GM19372 (cell line): ENCODE data around the gene TMEM42.

Experiments used
- ATAC-seq: cut with Tn5 transposase; IDR thresholded peaks from one replicate; pipeline ENCODE4 v1.9.1; 2021; ENCODE audit warnings: mild to moderate bottlenecking, low read depth, moderate library complexity; ENCODE audit not compliant: unreplicated experiment

The TMEM42 gene

DNA sequence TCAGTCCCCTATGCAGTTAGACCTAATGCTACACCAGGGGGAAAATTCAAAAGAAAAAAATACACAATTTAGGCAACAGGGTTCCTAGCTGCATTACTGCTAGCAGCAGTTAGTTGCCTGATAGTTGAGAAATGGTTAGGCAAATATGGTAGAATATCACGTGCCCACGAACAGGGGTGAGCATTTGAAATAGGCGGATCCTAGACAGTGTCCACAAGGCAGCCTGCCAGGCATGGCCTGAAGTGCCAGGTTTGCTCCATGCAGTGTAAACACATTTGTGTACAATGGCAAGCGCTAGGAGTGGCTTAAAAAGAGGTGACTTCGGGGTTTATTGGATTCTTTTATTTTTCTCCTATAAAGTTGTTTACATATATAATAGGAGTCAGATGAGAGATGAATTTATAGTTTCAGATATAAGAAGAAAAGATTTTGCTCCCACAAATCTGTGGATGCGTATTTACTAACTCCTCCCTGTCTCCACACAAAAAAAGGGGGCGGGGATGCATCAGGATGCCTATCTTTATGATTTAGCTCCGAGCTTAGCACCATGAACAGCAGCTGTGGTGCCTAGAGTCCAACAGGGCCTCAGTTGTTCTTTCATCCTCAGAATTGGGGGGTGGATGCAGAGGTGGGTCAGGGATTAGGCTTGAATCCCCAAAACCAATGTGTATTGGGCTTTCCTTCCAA, 8.8 kb downstream of the TMEM42 start:
- no peak for ATAC-seq

DNA sequence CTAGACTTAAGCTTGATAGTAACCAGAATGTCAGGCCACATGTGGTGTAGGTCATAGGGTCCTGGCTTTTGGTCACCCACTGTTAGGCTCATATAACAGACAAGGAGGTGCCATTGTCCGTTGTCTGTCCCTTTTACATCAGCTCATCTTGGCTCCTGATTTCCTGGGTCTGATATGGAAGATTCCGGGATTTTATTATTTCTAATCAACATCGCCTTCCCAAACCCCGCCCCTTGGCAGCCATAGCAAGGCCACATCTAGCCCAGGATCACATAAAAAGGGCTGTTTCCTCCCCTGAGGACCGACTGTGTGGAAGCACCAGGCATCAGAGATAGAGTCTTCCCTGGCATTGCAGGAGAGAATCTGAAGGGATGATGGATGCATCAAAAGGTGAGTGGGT, 12.6 kb downstream of the TMEM42 start, which contains the start of gene TGM4:
Gene TGM4 (plus strand): TSS at position 301 of the 400 bp plus-strand sequence. CDS start 71 bp downstream, at position 372.
- ATAC-seq = no peak

DNA sequence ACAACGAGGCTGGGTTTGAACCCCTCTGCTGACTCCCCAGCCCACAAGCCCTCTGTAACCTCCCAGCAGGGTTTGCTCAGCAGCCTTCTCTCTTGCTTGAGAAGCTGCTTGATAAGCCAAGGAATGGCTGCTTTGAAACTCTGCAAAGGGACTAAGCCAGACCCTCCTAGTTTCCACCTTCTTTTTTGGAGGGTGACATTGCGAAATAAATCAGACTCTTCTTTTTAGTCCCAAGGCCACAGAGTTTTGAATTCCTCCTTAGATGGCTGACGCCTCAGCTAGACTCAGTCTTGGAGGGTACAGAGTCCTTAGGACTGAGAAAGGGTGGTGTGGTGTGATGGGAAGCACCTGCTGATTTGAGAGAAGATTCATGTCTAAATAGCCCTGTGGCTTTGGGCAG, 13.9 kb downstream of the TMEM42 start:
- ATAC-seq = no peak

DNA sequence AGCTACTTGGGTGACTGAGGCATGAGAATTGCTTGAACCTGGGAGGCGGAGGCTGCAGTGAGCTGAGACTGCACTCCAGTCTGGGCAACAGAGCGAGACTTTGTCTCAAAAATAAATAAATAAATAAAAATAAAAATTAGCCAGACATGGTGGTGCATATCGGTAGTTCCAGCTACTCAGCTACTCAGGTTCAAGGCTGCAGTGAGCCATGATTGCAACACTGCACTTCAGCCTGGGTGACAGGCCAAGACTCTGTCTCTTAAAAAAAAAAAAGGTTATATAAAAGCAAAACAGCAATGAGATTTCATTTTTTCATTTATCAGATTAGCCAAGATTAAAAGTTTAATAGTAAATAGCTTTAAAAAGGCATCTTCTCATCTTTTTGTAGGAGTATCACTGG, 15.6 kb downstream of the TMEM42 start:
- no peak for ATAC-seq

DNA sequence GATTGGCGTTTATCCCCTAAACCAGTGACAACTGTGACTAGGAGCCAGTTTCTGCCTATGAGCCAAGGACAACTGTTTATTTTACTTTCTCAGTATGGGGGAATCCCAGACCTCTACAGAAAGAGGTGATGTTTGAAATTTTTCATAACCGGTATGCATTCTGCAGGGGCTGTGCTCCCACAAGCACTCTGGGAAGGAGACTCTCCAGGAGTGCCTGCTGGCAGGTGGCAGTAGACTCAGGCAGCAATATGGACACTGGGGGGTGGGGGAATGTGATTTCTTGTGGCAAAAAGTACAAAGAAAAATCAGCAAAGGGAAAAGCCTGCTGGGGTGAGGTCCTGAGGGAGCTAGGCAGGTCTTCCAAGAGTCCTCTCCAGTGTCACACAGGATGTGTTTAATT, 18.6 kb downstream of the TMEM42 start:
- no peak for ATAC-seq

DNA sequence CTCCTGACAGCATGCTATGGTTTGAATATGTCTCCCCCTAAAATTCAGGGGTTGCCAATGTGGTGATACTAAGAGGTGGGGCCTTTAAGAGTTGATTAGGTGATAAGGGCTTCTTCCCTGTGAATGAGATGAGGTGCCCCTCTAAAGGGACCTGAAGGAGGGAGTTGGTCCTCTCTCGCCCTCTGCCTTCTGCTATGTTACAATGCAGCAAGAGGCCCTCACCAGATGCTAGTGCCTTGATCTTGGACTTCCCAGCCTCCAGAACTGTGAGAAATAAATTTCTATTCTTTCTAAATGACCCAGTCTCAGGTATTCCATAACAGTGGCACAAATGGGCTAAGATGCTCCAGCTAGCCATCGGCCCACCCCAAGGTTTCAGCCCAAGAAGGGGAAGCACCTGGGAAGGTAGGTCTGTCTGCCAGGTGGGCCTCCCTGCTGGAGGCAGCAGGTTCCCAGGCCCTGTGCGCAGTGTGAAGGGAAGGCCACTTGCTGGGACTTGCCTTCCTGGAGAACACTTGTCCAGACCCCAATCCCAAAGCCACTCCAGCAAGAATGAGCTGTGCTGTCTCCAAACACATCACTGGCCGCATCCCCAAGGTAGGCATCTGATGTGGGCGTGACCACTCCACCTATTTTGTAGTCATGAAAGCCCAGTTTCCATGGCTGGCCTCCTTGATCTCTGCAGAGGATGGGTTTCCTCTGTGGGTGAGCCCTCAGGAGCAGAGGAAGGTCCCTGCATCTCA, 21.7 kb downstream of the TMEM42 start:
- ATAC-seq = no peak

DNA sequence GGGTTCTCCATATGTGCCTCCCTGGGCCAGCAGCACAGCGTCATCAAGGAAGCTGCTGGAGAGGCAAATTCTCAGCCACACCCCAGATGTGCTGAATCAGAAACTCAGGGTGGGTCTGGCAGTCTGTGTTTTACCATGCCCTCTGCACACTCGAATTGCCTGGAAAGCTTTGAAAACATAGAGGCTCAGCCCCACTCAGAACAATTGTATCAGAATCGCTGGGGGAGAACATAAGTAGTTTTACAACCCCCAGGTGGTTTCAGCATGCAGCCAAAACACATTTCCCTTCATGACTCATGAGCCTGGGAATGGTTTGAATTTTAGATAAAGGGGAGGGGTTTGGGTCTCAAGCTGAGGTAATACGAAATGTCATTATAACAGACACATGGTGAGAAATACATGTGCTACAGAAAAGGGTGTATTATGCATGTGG, 22.3 kb downstream of the TMEM42 start:
- no peak for ATAC-seq

DNA sequence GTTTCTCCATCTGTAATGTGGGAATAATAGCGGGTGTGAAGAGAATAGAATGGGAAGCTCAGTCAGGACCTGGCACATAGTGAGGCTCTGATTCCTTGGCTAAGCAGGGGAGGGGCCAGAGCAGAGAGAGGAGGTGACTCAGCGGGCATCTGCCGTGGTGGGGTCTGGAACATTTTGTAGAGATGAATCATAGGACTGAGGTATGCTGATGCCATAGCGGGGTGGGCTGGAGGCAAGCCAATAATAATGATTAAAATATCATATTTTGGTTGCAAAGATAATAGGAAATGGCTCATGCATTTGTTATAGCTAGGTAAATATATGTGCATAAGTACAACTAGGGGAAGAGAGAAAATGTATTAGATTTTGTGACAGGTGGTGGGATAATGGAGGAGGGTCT, 23.9 kb downstream of the TMEM42 start:
- no peak for ATAC-seq

DNA sequence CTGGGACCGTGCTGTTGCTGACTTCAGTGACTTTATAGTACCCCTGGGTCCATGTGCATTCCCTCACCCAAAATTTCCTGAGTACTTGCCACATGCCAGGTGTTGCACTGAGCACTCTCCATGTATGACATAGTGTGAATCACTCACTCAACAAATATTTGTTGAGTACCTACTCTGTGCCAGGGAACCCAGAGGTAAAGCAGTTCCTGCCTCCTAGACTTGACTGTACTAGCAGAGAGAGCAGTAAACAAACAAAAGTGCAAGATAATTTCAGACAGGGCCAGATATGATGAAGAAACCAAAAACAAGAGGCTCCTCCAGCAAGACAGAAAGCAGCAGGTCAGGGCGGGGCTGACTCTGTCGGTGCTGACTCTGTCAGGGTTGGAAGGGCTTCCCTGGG, 24.8 kb downstream of the TMEM42 start:
- ATAC-seq = no peak

DNA sequence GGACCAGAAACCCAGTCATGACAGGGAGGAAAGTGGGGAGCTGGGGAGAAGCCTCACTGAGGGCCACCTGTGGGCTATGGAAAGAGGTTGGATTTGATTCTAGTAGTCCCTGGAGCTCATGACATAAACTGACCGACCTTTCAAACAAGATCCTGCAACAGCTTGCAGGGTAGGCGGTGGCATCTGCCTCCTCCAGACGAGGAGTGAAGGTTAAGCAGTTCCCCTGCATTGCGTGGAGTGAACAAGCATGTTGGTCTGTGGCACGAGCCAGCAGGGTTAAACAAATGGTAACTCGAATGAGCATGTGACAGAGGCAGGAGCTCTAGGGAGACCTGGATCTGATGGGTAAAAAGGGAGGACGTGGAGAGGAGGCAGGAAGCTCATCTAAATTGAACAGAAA, 25.4 kb downstream of the TMEM42 start:
- no peak for ATAC-seq

DNA sequence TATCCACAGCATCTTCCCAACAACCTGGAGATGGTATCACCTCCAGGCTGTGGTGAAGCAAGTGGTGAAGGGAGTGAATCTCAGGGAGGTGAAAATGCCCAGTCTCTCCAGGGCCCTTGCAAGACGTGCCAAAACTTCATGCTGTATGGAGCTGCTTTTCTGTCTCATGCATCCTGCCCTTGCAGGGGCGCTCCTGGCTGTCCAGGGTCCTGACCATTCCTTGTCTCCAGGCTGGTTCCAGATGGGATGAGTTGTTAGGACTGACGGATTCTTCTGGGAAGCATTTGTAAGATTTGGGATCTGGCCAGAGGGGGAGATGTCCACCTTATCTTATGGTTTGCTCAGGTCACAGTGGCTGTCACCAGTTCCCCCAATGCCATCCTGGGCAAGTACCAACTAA, 28.5 kb downstream of the TMEM42 start:
- no peak for ATAC-seq

DNA sequence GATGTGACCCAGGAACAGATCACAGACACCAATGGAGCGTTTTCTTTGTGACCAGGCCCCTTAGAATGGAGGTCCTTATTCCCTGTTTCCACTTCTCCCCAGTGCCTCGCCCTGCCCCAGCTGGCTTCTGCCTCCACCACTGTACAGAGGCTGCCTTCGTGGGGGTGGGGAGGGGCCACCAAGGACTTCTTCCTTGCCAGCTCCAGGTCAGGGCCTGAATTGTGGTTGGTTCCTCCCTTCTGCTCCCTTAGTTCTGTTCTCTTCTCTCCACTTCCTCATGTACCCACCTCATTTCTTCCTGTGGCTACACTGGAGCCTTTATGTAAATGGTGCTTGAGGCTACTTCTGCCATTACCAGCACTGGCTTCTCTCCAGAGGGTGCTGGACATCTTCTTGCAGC, 29.1 kb downstream of the TMEM42 start:
- ATAC-seq = no peak

DNA sequence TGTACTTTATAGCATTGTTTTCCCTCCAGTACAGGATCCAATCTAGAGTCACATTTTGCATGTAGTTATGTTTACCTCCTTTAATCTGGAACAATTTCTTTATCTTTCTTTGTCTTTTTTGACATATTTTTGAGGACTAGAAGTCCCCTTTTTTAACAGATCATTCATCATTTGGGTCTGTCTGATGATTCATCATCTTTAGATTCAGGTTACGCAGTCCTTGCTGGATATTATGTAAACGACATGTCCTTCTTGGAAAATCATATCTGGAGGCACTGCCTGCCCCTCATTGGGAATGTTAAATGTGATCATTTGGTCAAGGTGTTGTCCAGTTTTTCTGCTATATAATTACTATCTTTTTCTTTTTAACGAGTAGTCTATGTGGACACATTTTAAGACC, 31.0 kb downstream of the TMEM42 start:
- ATAC-seq = no peak

DNA sequence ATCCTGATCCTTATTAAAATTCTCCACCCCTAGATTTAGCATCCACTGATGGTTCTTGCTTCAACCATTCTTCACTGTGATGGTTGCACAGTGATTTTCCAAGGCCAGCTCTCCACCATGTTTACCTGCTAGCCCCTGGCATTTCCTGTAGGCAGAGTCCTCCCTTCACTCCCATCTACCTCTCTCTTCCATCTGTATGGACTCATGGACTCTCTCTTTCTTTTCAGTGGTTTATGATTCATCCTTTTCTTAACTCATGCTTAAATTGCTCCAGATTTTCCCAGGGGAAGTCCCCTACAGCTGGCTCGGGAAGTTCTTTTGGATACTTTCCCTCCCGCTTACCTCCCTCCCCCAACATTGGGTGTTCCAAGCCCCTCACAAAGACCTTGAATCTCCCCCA, 31.4 kb downstream of the TMEM42 start:
- no peak for ATAC-seq

DNA sequence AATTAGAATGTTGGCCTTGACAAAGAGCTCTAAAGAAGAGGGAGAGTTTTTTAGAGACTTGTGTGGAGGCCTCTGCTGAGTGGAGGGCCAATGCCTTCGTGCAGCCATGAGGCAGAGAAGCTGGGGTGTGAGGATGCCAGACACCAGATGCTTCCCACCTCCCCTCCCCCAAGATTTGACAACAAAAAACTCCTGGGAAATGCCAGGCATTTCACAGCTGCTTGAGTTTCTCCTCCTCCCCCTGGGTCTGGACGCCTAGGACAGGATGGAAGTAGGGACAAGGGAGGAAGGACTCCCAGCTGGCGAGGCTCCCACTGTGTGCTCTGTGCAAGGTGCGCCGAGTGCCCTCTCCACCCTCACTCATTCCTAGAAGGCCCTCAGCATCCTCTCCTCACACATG, 32.8 kb downstream of the TMEM42 start:
- ATAC-seq = no peak

DNA sequence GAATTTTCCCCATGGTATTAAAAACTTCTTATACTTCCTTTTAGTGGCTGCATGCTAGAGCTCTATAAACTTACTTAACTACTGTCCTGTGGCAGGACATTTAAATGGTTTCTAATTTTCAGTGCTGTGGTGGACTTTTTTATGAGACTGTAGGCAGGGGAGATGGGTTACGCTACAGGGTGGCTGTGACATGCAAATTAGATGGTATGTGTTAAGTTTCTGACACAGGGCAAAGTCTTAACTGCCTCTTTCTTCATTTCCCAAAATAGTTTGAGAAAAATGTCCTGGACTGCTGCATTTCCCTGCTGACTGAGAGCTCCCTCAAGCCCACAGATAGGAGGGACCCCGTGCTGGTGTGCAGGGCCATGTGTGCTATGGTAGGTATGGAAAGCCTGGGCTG, 34.7 kb downstream of the TMEM42 start:
- ATAC-seq = no peak

DNA sequence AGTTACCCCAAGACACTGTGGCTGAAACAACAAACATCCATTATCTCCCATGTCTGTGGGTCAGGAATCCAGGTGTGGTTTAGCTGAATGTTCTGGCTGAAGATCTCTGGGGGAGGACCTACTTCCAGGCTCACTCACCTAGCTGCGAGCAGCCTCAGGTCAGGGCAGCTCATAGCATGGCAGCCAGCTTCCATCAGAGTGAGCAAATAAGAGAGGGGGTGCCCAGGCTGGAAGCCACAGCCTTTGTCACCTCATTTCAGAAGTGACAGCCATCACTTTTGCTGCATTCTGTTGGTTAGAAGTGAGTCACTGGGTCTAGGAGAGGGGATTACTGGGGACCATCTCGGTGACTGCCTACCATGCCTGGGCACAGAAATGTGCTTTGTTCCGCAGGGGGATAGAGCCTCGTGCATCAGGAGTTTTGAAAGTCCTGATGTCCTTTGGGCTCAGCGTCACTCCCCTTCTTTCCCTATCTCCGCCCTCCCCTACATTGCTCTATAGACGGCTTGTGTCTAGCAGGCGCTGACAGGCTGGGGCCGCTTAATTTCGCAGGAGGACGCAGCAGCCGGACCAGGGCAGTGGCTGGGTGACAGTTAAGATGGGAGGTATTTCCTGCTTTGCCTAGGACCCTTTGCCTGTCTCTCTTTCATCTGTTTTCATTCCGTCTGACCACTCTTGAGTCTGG, 38.1 kb downstream of the TMEM42 start:
- no peak for ATAC-seq

DNA sequence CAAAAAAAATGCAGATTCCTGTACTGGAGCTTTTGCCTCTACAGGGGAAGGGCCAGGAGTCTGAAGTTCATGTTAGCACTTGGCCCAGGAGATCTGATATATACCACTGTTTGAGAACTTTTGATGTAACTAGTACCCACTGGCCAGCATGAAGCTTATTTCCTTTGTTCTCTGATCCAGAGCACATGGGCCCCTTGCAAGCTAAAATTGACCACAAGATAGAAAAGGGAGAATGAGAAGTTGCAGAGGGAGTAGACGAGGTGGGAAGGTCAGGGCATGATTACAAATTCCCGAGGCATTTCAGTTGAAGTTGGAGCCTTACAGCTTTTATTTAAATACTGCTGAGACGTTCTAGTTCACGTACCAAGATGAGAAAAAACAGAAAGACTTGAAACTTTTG, 40.9 kb downstream of the TMEM42 start:
- ATAC-seq = no peak

DNA sequence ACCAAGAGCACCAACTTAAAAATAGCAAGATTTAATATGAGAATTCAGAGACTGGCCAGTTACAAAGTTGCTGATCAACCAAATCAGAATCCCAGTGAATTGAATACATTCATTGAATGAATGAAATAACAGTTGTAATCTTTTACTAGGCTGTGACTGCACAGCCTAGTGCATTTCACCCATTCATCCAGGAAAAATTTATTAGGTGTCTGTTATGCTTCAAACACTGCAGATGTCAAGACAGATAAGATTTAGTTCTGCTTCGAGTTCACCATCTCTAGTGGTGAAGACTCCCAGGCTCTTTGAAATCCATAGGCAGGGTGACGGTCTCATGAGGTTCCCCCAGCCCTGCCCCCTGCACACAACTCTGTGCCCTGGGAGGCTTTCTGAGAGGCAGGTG, 41.6 kb downstream of the TMEM42 start:
- ATAC-seq = no peak

DNA sequence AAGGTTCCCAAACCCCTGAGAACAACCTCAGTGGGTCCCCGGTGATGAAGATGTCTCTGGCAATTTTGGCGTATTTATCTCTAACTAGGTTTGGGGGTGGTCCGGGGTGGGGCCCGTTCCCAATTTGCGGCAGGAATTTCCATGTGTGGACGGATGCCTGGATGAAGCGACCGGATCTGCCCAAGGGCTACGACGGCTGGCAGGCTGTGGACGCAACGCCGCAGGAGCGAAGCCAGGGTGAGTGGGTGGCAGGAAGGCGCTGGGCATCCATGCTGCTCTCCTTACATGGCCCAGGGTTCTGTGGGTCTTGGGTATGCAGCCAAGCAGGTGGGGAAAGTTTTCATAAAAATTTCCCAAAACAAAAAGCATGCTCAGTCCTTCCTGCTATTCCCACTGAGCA, 42.0 kb downstream of the TMEM42 start:
- ATAC-seq = no peak

DNA sequence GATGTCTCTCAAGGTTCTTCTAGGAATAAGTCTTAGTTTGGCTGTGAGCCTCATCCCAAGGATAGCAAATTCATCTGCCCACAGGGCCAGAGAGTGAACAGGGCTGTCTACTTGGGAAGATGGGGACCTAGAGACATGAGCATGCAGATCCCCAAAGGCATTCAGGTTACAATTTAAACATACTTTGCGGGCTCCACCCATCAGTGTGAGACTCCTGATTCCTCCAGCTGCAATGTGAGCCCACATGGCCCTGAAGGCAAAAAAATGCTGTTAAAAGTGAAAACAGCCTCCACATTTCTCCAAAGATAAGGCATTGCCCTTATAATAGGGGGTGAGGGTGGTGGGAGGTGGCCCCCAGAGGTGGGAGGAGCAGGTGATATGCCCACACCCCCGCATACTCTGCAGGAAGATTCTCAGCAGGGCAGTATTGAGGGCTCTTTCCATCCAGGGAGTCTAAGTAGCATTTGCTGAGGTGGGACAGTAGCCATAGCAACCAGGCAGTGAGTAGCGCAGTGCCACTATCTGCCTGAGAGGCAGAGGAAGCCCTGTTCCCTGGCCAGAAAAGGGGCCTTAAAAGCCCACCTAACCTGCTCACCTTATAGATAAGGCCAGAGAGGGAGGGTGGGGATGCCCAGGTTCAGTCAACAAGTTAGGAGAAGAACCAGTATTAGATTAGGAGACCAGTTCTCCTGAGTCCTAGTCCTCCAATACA, 43.9 kb downstream of the TMEM42 start:
- ATAC-seq = no peak
